ENCODE results near the gene TRIM29. TPM values are rescaled to one million over a fixed set of nuclear protein-coding genes. Genes with fewer than 3 reads are reported as not detected.

The TRIM29 gene
- total and polyA plus RNA-seq, 2 of the 13 experiments (the other 11 are each of a cell fraction or from before 2014, with no cell fraction given) = 0.86 TPM

DNA sequence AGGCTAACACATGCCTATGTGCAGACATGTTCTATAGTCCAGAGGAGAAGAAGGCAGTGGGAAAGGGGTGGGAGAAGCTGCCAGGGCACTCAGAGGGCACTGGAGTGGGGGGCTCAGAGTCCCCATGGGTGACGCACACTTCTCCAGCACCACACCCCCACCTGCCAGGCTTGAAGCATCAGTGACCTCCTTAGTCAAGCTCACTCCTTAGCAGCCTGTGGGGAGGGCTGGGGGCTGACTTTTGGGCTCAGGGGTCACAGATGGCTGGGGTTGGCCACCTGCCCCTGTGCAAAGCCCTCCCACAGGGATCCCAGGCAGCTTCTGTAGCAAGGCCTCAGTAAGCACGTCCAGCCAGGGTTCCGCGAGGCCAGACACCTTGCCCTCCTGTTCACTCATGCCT lies 18.8 kb downstream of the TRIM29 start:
- BruUV-seq (replicated peaks) = no TSS peak
- H2AFZ ChIP-seq (ENCODE audit: low read length) = no peak overlapping the region
- DNase-seq (ENCODE audit: low spot score) = no peak
- ATAC-seq = no peak
- H3K4me2 ChIP-seq (ENCODE audit: low read depth, low read length) = no peak overlapping the region
- TF ChIP-seq TMF1 (CRISPR knock-in tag; IDR thresholded peaks at IDR 0.05; ENCODE audit: low read depth) = no peak
- no peak for TF ChIP-seq CBX5 (CRISPR knock-in tag; IDR thresholded peaks at IDR 0.05; ENCODE audit: borderline replicate concordance)
- TF ChIP-seq ZFP82 (CRISPR knock-in tag; IDR thresholded peaks at IDR 0.05; ENCODE audit: borderline replicate concordance) = no peak
- TF ChIP-seq, protein P1, sequence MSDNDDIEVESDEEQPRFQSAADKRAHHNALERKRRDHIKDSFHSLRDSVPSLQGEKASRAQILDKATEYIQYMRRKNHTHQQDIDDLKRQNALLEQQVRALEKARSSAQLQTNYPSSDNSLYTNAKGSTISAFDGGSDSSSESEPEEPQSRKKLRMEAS (IDR thresholded peaks at IDR 0.05) = no peak
- H4K20me1 ChIP-seq (ENCODE audit: insufficient read depth, low read length) = 0 out of 2 replicates have a peak, but pooled peaks cover 3% of the 10 kb centered on the region
- no peaks in the 10 kb centered on the region for H3K79me2 ChIP-seq (ENCODE audit: insufficient read depth, low read length)
- H3K4me1 ChIP-seq (ENCODE audit: insufficient read depth, low read length) = peaks cover 18% of the 10 kb centered on the region
- ChIA-PET CTCF (ENCODE audit: low intra/inter-chr PET ratio, low total read pairs) (no interaction called here), POLR2A (no interaction called here)
- intact Hi-C loops (cut with micrococcal nuclease; ENCODE audit: unreplicated experiment) (no loop called here), in situ Hi-C loops (cut with HindIII; ENCODE audit: extremely low pct_ligation_motif_present, low pct_unique_long_range_greater_than_20kb) (no loop called here)
- H3K36me3 ChIP-seq (replicated peaks in 1 of 2; ENCODE audit: control insufficient read depth in 1 of 2, insufficient read depth in 2 of 2, low read length in 2 of 2) = no peaks in the 10 kb centered on the region
- H3K9ac ChIP-seq (ENCODE audit: insufficient read depth, low read depth, low read length) = no peak overlapping the region
- no peak for FAIRE-seq
- H3K27me3 ChIP-seq (ENCODE audit: control insufficient read depth in 1 of 2, insufficient read depth in 2 of 2, low read length in 2 of 2) = peaks cover 14 to 58% of the 10 kb centered on the region in 2 experiments
- no peak overlapping the region for H3K4me3 ChIP-seq (replicated peaks in 1 of 3; ENCODE audit: insufficient read depth in 1 of 3, low read depth in 2 of 3, low read length in 3 of 3)
- H3K9me3 ChIP-seq (ENCODE audit: low read length) = no peaks in the 10 kb centered on the region
- H3K27ac ChIP-seq (ENCODE audit: extremely low read length, insufficient read depth, low read length) = no peak overlapping the region
- 70% methylated on average over 3 of the region's 4 CpGs for WGBS (ENCODE audit: low lambda C conversion rate)

DNA sequence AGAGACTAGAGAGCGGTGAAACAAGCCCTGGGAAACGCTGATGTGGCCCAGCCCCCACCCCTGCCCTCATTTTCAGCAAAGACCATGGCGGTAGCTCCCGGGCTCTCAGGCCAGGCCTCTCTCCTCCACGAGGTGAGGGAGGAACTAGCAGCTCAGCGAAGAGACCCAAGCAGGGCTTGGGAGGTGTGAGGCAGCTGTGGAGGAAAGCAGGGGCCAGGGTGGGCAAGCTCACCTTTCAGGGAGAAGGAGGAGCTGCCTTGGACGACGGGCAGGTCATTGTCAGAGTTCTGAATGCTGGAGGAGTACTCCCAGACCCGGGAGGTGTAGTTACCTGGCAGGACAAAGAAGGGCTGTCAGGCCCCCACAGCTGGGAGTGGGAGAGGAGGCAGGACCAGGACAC lies 19.9 kb downstream of the TRIM29 start:
- intact Hi-C loops (cut with micrococcal nuclease; ENCODE audit: unreplicated experiment) = no loop called here
- 4% methylated on average over 9 of the region's 9 CpGs for WGBS (ENCODE audit: low lambda C conversion rate)
- H3K79me2 ChIP-seq (ENCODE audit: insufficient read depth, low read length) = no peaks in the 10 kb centered on the region
- no peak for FAIRE-seq
- no peaks in the 10 kb centered on the region for H3K36me3 ChIP-seq (replicated peaks in 1 of 2; ENCODE audit: control insufficient read depth in 1 of 2, insufficient read depth in 2 of 2, low read length in 2 of 2)
- no peak overlapping the region for H2AFZ ChIP-seq (ENCODE audit: low read length)
- peaks cover 12% of the 10 kb centered on the region for H3K4me1 ChIP-seq (ENCODE audit: insufficient read depth, low read length)
- H3K9me3 ChIP-seq (ENCODE audit: low read length) = no peaks in the 10 kb centered on the region
- 0 out of 2 replicates have a peak, but pooled peaks cover 3% of the 10 kb centered on the region for H4K20me1 ChIP-seq (ENCODE audit: insufficient read depth, low read length)
- ChIA-PET CTCF (ENCODE audit: low intra/inter-chr PET ratio, low total read pairs) (no interaction called here), POLR2A (no interaction called here)
- no TSS peak for BruUV-seq (replicated peaks)
- no peak overlapping the region for H3K9ac ChIP-seq (ENCODE audit: insufficient read depth, low read depth, low read length)
- no peak overlapping the region for H3K27ac ChIP-seq (ENCODE audit: extremely low read length, insufficient read depth, low read length)
- no peak for ATAC-seq
- no peak overlapping the region for H3K4me3 ChIP-seq (replicated peaks in 1 of 3; ENCODE audit: insufficient read depth in 1 of 3, low read depth in 2 of 3, low read length in 3 of 3)
- peaks cover 16 to 54% of the 10 kb centered on the region in 2 experiments for H3K27me3 ChIP-seq (ENCODE audit: control insufficient read depth in 1 of 2, insufficient read depth in 2 of 2, low read length in 2 of 2)
- in situ Hi-C loops (cut with HindIII; ENCODE audit: extremely low pct_ligation_motif_present, low pct_unique_long_range_greater_than_20kb) = no loop called here
- no peak overlapping the region for H3K4me2 ChIP-seq (ENCODE audit: low read depth, low read length)
- DNase-seq (ENCODE audit: low spot score) = no peak
- TF ChIP-seq, protein P2, sequence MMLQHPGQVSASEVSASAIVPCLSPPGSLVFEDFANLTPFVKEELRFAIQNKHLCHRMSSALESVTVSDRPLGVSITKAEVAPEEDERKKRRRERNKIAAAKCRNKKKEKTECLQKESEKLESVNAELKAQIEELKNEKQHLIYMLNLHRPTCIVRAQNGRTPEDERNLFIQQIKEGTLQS (CRISPR knock-in tag; IDR thresholded peaks at IDR 0.05) = no peak
- no peak for TF ChIP-seq RAD51 (IDR thresholded peaks at IDR 0.05; ENCODE audit: borderline replicate concordance)
- no peak for TF ChIP-seq ZSCAN25 (CRISPR knock-in tag; IDR thresholded peaks at IDR 0.05)
- no peak for TF ChIP-seq ZBTB4 (CRISPR knock-in tag; IDR thresholded peaks at IDR 0.05; ENCODE audit: borderline replicate concordance)
- TF ChIP-seq ATRX (CRISPR knock-in tag; IDR thresholded peaks at IDR 0.05; ENCODE audit: borderline replicate concordance) = no peak
- no peak for TF ChIP-seq NR2F1 (CRISPR knock-in tag; IDR thresholded peaks at IDR 0.05)
- no peak for TF ChIP-seq ZFP90 (CRISPR knock-in tag; IDR thresholded peaks at IDR 0.05; ENCODE audit: borderline replicate concordance)
- no peak for TF ChIP-seq GZF1 (CRISPR knock-in tag; IDR thresholded peaks at IDR 0.05)

Data from HepG2 (cell line).